GM18861 (cell line): Measurements from ENCODE around the gene SMIM38.

ENCODE experiments used
- ATAC-seq: cut with Tn5 transposase; IDR thresholded peaks from one replicate; pipeline ENCODE4 v1.9.1; 2021; ENCODE audit not compliant: unreplicated experiment

SMIM38 gene

DNA sequence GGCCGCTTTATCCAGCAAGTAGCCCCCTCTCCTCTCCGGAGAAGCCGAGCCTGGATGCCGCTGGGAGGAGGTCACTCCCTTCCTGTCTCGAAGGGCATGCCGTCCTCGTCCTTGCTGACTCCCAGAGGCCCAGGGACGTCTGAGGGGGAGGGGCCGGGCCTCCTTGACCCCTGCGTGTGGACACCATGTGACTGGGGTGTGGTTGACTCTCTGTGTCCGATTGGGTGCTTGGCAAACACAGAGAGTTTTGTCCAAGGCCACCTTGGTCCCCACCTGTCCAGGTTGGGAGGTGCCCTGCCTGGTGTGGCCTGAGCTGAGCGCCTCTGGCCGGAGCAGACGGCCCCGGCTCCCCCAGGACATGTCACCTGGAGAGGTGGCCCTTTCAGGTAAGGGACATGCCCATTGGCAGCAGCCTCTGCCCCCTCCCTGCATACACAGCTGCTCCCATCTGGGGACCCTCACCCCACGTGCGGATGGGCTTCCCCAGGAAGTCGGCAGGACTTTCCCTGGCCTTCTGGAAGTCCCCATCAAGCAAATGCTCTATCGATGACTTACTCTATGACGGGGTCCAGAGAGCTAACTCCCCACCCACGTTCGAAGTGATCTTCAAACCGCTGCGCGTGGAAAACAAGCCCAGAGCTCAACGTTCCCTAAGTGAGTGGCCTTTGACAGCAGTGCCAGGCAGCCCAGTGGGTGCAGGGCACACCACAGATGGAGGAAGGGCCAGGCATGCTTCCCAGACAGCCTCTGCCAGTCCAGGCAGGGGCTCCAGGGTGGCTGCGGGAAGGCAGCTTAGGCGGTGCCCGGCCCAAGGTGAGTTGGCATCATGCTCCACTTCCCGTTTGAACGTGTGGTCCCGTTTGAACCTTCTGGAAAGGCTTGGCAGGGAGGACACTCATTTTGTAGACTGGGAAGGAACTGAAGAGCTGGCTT, at the start of gene SMIM38:
Gene SMIM38, plus strand, starts transcription at position 634 of the 933 bp plus-strand sequence. CDS start 1,912 bp downstream, outside the sequence.
- ATAC-seq, result no peak

DNA sequence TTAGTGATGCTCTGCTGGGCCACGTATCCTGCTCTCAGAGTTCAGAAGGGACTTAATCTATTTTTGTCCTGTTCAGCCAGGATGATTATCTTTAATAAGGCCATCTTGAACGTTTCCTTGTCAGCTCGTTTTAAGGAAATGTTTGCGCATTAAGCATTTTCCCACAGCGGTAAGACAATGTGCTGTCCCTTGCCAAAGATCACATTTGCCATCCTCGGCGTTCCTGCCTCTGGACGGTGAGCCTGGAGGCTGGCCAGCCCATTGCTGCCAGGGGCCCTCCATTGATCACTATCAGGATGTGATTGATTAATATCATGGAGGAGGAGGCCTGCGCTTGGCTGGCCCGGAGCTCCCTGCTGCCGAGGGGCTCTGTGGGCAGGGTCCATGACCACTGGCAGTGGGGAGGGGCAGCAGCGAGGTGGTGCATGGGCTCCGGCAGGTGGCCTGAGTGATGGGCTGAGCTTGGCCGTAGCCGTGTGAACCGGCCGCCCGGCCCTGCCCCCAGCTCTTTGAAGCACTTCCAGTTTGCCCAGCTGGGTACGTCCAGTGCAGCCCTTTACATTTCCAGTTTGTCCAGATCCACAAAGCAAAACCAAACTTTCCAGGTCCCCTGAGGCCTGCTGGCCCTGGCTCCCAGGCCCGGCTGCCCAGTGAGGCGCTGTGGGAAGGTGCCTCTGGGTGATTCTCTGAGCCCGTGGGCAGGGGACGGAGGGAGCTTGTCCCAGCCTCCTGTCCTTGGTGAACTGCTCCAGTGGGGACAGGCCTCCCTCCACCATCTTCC, 49.5 kb upstream of the SMIM38 start:
- ATAC-seq, result no peak

DNA sequence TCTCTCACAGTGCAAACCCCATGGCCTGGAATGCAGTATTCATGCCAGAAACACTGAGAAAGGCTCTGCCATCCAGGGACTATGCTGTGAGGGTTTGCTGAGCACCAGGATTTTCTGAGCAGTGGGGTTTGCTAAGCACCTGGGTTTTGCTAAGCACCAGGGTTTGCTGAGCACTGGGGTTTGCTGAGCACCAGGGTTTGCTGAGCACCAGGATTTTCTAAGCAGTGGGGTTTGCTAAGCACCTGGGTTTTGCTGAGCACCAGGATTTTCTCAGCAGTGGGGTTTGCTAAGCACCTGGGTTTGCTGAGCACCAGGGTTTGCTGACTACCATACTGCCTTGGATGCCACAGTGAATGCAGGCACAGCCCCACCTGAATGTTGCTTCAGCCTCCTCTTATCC, 48.3 kb upstream of the SMIM38 start:
- no peak for ATAC-seq

- ATAC-seq, result no peak
These were observed 47.7 kb upstream of the SMIM38 start for GRCh38 chr11:69108030-69108429.

DNA sequence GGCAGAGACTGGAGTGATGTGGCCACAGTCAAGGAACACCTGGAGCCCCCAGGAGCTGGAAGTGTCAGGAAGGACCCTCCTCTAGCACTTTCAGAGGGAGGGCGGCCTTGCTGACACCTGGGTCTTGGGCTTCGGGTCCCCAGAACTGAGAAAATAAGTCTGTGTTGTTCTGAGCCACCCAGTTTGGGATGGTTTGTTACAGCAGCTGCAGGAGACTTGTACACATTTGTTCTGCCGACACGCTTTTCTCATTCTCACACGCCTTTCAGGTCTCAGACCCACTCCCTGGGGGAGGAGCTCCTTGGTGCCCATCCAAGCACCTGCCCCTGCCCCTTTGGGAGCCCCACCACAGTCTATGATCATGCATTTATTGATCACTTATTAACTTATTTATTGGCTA, 47.2 kb upstream of the SMIM38 start:
- ATAC-seq, result no peak

DNA sequence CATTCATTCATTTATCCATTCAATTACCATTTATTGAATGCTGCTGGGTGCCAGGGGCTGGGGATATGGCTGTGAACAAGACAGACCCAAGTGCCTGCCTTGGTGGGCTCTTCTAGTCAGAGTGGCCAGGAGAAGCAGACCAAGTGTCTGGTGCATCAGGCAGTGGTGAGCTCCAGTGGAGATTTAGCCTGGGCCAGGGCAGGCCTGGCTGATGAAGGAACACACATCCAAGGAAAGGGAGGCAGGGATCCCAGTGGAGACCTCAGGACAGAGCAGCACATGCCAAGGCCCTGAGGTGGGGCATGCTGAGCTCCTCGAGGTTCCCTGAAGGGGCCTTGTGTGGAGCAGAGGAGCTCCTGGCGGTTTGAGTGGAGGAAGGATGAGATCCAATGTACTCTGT, 46.6 kb upstream of the SMIM38 start:
- no peak for ATAC-seq

GRCh38 chr11:69110451-69110850, 45.3 kb upstream of the SMIM38 start:
- no peak for ATAC-seq

- ATAC-seq, result no peak
These were observed 43.9 kb upstream of the SMIM38 start for GRCh38 chr11:69111624-69112542.

- no peak for ATAC-seq
These were observed 42.5 kb upstream of the SMIM38 start for GRCh38 chr11:69113226-69113625.

- no peak for ATAC-seq
These were observed 41.9 kb upstream of the SMIM38 start for GRCh38 chr11:69113646-69114340.

- ATAC-seq, result no peak
These were observed 41.4 kb upstream of the SMIM38 start for GRCh38 chr11:69114362-69114761.

- ATAC-seq, result no peak
These were observed 40.8 kb upstream of the SMIM38 start for GRCh38 chr11:69114811-69115523.

DNA sequence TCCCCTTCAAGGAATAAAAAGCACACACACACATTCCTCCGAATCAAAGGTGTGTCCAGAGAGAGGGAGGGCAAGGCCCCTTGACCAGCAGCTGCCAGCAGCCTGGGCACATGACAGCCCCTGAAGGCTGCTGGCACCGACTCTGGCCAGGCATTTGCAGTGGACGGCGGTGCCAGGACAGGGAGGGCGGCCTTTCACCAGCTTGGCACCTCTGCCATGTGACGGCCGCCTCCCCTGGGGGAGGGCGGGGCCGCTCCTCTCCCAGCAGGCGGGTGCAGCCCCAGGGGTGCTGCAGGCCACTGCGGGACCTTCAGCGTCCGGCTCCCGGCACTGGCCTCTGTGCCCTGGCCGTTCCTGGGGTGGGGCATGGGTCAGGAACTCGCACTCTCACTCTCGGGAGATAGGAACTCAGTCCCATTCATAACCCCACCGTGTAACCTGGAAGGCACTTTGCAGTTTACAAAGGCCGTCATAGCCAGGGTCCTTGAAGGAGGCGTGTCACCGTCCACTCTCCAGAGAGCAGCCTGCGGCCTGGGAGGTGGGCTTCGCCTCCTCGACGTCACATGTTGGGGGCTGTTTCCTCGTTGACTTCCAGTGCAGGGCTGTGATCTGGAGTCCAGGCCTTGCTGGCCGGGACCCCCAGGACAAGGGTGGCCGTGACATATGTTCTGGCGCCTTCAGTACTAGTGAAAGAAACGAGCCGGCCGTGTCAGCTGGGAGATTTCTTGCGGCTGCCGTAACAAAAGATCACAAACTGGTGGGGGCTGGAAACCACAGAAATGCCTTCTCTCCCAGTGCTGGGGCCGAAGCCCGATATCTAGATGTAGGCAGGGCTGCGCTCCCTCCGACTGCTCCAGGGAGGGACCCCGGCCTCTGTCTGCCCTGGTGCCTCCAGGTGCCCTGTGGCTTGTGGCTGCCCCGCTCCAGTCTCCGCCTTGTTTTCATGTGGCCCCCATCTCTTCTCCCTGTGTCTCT, 39.9 kb upstream of the SMIM38 start:
- no peak for ATAC-seq

DNA sequence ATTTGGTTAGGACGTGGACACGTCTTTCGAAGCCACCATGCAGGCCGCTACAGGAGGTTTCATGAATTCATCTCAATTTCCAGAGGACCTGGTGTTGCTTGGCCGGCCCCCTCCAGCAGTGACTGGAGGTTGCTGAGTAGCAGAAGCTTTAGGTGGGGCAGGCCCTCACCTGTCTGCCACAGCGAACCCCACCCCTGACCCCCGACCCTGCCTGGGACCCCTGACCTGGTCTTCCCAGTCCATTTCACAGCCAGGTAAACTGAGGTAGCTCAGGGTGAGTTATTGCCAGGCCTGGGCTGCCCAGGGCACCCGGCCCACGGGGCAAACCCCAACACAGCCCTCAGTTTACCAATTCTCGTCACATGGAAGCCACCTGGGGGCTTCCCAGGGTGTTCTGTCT, 39.1 kb upstream of the SMIM38 start:
- no peak for ATAC-seq

DNA sequence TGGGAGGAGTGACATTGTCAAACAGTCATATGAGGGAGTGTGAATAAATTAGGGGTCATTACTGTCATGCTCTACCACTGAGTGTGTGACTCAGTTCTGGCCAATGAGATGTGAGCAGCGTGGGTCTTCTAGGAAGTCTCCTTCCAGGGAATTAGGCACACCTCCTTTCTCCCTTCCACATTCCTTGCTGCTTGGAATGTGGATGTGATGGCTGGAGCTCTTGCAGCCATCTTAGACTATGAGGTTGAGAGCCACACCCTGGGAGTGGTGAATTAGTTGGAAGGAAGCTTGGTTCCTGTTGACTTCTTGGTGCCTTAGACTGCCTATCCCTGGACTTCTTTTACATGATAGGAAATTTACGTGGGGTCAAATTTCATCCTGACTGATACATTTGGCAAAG, 36.5 kb upstream of the SMIM38 start:
- ATAC-seq, result no peak

GRCh38 chr11:69120096-69120875, 35.4 kb upstream of the SMIM38 start:
- no peak for ATAC-seq

GRCh38 chr11:69121021-69121420, 34.7 kb upstream of the SMIM38 start:
- no peak for ATAC-seq
